ENCODE measurements around the gene PIEZO2.
A peak's percentile ranks its signal among the peaks of the same experiment; 100 is the strongest.
"Not testable (repeated sequence)": the region's sequence is repeated elsewhere in the genome, so short reads cannot be mapped to it uniquely, and the experiment has no call there.

The PIEZO2 gene

DNA sequence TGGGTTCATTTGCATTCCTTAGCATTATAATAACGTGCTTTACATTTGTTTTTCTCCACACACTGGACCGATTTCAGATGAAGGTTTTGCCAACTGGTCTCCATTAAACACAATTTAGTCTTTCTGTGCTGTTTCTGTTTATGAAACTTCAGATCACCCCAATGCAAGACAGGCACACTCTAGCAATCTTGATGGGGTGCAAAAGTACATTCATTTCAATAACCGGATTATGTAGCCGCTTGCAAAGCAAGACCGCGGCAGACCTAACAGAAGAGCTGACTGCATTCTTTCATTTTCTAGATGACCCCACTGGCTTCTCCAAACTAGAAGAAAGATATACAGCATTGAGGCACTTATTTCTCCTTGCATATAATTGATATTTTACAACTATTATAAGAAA is 301.5 kb downstream of the PIEZO2 start:
- no peak overlapping the region for H3K4me3 Mint-ChIP-seq
- peaks cover 6 to 9% of the 10 kb centered on the region in 2 donors for H3K27me3 Mint-ChIP-seq
- H3K4me1 Mint-ChIP-seq: no peaks in the 10 kb centered on the region
- no peak for ATAC-seq (replicated peaks)
- DNase-seq: no peak
- peaks cover 0 to 2% of the 10 kb centered on the region in 2 donors for H3K9me3 Mint-ChIP-seq
- H3K36me3 Mint-ChIP-seq: no peaks in the 10 kb centered on the region
- no peak overlapping the region for H3K27ac Mint-ChIP-seq

DNA sequence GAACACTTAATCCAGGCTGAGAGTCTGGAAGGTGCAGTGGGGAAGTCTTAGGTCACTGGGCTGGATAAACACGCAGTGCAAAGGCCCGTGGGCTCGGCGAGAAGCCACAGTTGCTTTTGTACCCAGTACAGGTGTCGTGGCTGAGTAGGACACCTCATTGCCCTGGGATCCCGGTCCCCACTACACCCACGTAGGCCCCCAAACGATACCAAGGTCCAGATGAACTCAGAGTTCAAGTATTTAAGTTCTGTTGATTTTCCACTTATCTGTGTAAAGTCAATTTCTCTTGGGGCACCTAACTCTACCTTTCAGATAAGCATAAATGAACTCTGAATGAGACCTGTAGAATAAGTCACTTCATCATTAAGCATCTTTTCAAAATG is 302.0 kb downstream of the PIEZO2 start:
- Mint-ChIP-seq H3K27me3 (peaks cover 1 to 6% of the 10 kb centered on the region in 2 donors), H3K27ac (no peak overlapping the region), H3K36me3 (no peaks in the 10 kb centered on the region), H3K4me1 (no peaks in the 10 kb centered on the region), H3K4me3 (no peak overlapping the region), H3K9me3 (peaks cover 0 to 3% of the 10 kb centered on the region in 2 donors)
- no peak for ATAC-seq (replicated peaks)
- no peak for DNase-seq

DNA sequence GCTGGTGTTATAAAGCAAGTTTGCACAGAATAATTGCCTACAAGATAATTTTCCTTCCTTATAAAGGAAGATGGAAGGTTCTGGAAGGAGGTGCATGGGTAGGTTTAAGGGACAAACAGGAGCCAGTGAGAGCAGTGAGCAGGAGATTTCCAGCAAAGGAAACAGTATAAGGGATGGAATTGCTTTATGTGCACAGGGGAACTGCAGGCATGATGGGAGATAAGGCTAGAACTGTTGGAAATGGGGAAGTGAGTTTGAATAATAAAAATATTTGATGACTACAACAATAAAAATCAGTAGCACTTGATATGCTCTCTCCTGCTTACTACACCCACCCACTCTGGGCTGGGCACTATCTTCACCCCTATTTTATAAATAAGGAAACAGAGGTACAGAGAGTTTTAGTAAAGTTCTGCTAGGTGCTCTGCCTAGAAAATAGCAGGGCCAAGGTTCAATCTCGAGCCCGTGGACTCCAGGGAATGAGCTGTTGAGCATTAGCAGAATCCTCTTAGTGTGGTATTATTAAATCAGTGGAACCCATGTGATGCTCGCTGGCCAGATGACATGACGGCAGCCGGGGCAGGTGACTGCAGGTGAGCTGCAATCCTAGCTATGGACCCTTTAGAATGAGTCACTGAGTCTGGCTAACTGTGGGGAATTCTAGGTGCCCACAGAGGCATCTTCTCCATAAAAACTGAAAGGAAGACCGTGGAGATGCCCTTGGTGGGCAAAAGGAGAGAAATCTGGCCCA is 302.5 kb downstream of the PIEZO2 start:
- Mint-ChIP-seq H3K9me3 (peaks cover 0 to 4% of the 10 kb centered on the region in 2 donors), H3K36me3 (no peaks in the 10 kb centered on the region), H3K4me1 (no peaks in the 10 kb centered on the region), H3K27me3 (peaks cover 0 to 5% of the 10 kb centered on the region in 2 donors), H3K27ac (no peak overlapping the region), H3K4me3 (no peak overlapping the region)
- no peak for DNase-seq
- no peak for ATAC-seq (replicated peaks)

DNA sequence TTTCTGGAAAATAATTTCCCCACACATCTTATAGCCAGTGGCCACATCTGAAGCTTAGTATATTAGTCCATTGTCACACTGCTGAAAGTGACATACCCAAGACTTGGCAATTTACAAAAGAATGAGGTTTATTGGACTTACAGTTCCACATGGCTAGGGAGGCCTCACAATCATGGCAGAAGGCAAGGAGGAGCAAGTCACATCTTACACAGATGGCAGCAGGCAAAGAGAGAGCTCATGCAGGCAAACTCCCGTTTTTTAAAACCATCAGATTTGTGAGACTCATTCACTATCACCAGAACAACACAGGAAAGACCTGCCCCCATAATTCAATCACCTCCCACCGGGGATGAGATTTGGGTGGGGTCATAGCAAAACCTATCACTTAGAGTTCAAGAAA is 303.3 kb downstream of the PIEZO2 start:
- ATAC-seq (replicated peaks); H3K4me1 Mint-ChIP-seq; H3K27ac Mint-ChIP-seq; H3K9me3 Mint-ChIP-seq; H3K36me3 Mint-ChIP-seq; DNase-seq; H3K27me3 Mint-ChIP-seq; H3K4me3 Mint-ChIP-seq: not testable (repeated sequence)

DNA sequence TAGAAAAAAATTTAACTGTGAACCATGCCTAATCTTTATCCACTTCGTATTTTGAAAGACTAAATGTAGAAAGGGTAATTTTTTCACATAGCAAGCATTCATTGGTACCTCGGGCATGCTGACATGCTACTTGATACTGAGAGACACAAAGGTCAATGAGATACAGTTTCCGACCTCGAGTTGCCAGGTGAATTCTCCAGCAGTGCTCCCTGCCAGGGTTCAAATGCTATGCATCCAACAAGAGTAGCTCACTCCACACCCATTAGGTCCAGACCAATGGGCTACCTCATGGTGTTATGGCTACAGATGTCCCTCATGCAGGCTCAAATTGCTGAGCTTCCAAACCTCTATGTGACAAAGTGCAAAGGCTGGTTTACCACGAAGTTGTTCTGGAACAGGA is 305.8 kb downstream of the PIEZO2 start:
- Mint-ChIP-seq H3K27ac (no peak overlapping the region), H3K9me3 (peaks cover 0 to 4% of the 10 kb centered on the region in 2 donors), H3K4me1 (no peaks in the 10 kb centered on the region), H3K27me3 (peaks cover 2 to 17% of the 10 kb centered on the region in 2 donors), H3K4me3 (no peak overlapping the region), H3K36me3 (no peaks in the 10 kb centered on the region)
- ATAC-seq (replicated peaks) (no peak), DNase-seq (no peak)

DNA sequence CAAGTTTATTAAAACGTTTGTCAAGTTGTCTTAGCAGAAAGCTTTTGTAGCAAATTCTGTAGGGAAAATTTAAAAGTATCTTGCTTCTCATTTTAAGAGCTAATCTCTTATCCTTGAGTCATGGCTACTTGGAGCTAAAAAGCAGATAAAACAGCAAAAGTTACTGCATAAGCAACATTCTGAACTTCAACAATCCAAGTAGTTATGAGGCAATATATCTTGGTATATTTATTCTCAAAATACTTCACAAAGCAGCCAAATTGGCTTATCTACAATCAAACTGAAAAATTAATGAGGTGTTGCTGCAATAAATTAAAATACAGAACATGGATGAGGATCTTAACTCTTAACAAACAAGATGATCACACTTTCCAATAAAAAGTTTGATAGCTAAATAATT is 306.5 kb downstream of the PIEZO2 start:
- peaks cover 0 to 4% of the 10 kb centered on the region in 2 donors for H3K9me3 Mint-ChIP-seq

DNA sequence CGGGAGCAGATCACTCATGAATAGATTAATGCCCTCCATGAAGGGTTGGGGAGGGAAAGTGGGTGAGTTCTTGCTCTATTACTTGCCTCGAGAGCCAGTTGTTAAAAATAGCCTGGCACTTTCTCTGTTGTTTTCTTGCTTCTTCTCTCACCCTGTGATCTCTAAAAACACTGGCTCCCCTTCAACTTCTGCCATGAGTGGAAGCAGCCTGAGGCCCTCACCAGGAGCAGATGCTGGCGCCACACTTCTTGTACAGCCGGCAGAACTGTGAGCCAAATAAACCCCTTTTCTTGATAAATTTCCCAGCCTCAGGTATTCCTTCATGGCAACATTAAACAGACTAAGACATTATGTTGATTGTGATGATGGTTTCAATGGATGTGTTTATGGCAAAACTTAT is 307.0 kb downstream of the PIEZO2 start:
- DNase-seq: no peak
- Mint-ChIP-seq H3K27me3 (peaks cover 4 to 17% of the 10 kb centered on the region in 2 donors), H3K27ac (no peak overlapping the region), H3K9me3 (peaks cover 0 to 4% of the 10 kb centered on the region in 2 donors), H3K4me1 (no peaks in the 10 kb centered on the region), H3K4me3 (no peak overlapping the region), H3K36me3 (no peaks in the 10 kb centered on the region)
- no peak for ATAC-seq (replicated peaks)

More for the DNA sequence above, 306.5 kb downstream of the PIEZO2 start:
- H3K4me3 Mint-ChIP-seq: no peak overlapping the region
- ATAC-seq (replicated peaks) (no peak), DNase-seq (no peak)
- no peaks in the 10 kb centered on the region for H3K36me3 Mint-ChIP-seq
- H3K27me3 Mint-ChIP-seq: peaks cover 3 to 17% of the 10 kb centered on the region in 2 donors
- no peaks in the 10 kb centered on the region for H3K4me1 Mint-ChIP-seq
- no peak overlapping the region for H3K27ac Mint-ChIP-seq

DNA sequence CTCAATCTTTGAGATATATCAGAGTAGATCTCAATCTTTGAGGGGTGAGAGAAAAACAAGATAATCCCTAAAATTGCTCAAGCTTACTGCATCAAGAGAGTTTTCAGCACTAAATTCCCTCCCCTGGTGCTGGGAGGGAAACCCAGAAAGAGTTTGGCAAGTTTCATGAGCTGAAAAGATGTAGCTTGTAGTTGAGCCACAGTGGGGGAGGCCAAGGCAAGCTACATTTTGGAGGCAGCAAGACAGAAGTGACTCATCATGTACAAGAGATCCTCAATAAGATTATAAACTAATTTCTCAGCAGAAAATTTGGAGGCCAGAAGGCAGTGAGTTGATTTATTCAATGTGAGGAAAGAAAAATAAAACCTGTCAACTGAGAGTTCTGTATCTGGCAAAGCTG is 308.2 kb downstream of the PIEZO2 start:
- Mint-ChIP-seq H3K4me1 (no peaks in the 10 kb centered on the region), H3K9me3 (peaks cover 0 to 4% of the 10 kb centered on the region in 2 donors), H3K4me3 (no peak overlapping the region), H3K27ac (no peak overlapping the region), H3K36me3 (no peaks in the 10 kb centered on the region), H3K27me3 (peaks cover 8 to 21% of the 10 kb centered on the region in 2 donors)
- DNase-seq: no peak
- no peak for ATAC-seq (replicated peaks)

DNA sequence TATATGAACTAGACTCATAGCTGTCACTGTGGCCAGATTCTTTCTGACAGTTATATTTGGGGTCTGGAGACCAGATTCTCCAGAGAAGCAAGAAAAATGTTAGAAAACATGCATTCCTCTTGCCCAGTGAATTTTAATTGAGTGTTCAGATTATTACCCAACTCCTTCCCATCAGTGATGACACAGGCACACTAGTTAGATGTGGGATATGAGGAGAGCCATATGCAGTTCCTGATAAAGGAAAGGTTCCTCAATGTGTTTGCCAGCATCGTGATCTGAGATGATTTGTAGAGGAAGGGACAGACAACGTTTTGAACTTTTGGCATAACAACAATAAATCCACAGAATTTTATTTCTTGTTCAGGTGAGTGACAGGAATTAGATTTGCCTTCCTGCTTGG is 308.6 kb downstream of the PIEZO2 start:
- no peaks in the 10 kb centered on the region for H3K4me1 Mint-ChIP-seq
- ATAC-seq (replicated peaks) (no peak), DNase-seq (no peak)
- peaks cover 0 to 1% of the 10 kb centered on the region in 2 donors for H3K9me3 Mint-ChIP-seq
- H3K27ac Mint-ChIP-seq: no peak overlapping the region
- H3K4me3 Mint-ChIP-seq: no peak overlapping the region
- no peaks in the 10 kb centered on the region for H3K36me3 Mint-ChIP-seq
- peaks cover 8 to 23% of the 10 kb centered on the region in 2 donors for H3K27me3 Mint-ChIP-seq

DNA sequence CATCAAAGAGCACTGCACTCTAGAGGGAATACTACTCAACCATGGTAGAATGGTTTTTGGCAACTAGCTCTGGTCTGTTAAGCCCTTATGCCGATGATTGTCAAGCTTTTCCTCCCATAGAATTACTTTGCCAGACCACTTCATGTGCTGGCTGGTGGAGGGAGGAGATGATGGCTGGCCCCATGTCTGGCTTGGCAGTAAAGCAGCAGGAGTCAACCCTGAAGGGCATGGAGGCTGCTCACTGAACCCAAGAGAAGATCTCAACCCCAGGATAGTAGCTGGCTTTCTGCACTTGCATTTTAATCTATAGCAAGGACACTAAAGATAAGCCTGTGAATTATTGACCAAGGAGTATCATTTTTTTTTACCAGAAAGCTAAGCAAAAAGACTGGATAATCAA is 309.9 kb downstream of the PIEZO2 start:
- no peak for DNase-seq
- Mint-ChIP-seq H3K4me1 (no peaks in the 10 kb centered on the region), H3K36me3 (no peaks in the 10 kb centered on the region), H3K27me3 (peaks cover 8 to 23% of the 10 kb centered on the region in 2 donors), H3K4me3 (no peak overlapping the region), H3K9me3 (peaks cover 0 to 1% of the 10 kb centered on the region in 2 donors), H3K27ac (no peak overlapping the region)
- ATAC-seq (replicated peaks): no peak

DNA sequence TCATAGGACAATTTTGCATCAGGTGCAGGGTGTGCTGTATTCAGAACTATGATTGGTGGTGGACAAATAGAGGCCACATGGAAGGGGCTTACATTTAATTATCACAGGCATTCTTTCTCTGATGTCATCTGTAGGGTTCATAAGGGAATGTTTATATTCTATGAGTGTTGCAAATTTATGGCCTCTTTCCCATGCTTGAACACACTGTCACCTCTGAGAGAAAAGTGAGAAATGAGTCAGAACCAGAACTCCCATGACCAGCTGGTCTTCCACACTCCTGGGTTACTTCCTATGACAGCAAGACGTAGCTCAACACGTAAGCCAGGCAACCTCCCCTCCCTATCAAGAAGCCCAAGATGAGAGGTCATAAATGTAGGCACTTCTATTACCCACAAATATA is 310.8 kb downstream of the PIEZO2 start:
- H3K9me3 Mint-ChIP-seq: peaks cover 0 to 1% of the 10 kb centered on the region in 2 donors
- no peaks in the 10 kb centered on the region for H3K4me1 Mint-ChIP-seq
- peaks cover 8 to 23% of the 10 kb centered on the region in 2 donors for H3K27me3 Mint-ChIP-seq
- DNase-seq (no peak), ATAC-seq (replicated peaks) (no peak)
- H3K4me3 Mint-ChIP-seq: no peak overlapping the region
- H3K36me3 Mint-ChIP-seq: no peaks in the 10 kb centered on the region
- no peak overlapping the region for H3K27ac Mint-ChIP-seq

DNA sequence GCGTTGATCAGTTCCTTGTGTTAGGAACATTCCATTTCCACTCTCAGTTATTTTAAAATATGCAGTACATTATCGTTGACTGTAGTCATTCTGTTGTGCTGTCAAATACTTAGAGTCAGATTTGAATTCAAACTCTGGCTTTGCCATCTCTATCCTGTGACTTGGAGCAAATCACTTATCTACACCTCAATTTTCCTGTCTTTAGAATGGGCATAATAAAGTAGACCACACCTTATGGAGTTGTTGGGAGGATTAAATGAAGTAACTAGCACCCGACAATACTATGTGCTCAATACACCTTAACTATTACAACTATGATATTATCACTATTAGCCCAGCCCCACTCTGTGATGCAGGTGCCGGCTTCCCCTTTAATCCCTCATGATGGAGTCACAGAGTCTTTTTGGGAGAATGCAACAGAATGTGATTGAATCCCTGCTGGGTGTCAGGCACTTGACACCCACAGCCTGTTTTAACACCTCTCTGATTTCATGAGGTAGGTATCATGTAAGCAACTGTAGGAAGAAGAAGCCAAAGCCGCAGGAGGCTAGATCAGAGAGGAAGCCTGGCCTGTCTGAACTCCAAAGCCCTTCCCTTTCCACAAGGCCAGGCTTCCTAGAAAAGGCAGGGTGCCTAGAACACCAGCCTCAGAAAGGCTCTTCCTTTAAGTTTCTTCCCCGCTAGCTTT is 315.1 kb downstream of the PIEZO2 start:
- no peak overlapping the region for H3K27ac Mint-ChIP-seq

DNA sequence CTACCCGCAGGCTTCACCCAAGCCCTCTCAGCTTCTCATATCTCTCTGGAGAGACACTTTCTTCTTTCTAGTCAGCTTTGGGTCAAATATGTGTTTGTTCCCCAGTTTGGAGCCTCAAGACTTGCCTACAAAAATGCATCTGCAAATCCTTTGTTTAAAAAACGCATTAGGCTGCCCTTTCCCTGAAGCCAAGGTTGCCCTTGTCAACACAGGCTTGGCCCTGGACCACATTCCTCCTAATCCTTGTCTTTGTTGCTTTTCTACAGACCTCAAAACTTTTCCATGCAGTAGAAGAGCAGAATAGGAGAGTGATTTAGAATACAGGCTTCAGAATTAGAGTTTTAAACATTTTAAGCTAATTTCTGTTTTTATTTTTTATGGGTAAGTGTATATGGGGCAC is 315.7 kb downstream of the PIEZO2 start:
- Mint-ChIP-seq H3K27ac (peak overlapping the region; percentile 74), H3K4me1 (no peaks in the 10 kb centered on the region), H3K9me3 (peaks cover 3 to 8% of the 10 kb centered on the region in 2 donors), H3K27me3 (peaks cover 16 to 36% of the 10 kb centered on the region in 2 donors), H3K36me3 (no peaks in the 10 kb centered on the region), H3K4me3 (no peak overlapping the region)
- ATAC-seq (replicated peaks) (no peak), DNase-seq (no peak)

More for the DNA sequence above, 315.1 kb downstream of the PIEZO2 start:
- no peak for DNase-seq
- Mint-ChIP-seq H3K4me3 (no peak overlapping the region), H3K9me3 (peaks cover 3 to 8% of the 10 kb centered on the region in 2 donors), H3K4me1 (no peaks in the 10 kb centered on the region), H3K36me3 (no peaks in the 10 kb centered on the region), H3K27me3 (peaks cover 17 to 35% of the 10 kb centered on the region in 2 donors)
- no peak for ATAC-seq (replicated peaks)

DNA sequence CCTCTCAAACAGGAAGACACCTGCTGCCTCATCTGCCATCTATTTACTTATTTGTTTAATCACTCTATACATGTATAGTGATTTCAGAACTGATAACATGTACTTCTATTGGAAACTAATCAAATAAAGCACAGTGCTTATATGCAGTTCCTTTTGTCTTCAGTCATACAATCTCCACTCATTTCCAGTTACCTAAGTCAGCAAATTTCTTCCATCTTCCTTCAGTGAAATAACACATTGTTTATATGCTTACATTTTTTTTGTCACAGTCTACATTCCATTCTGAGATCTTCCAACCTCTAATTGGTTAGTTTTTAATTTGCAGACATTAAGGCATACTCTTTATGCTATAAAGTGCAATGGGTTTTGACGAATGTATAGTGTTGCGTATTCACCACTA is 323.0 kb downstream of the PIEZO2 start:
- Mint-ChIP-seq H3K27me3 (peaks cover 28 to 48% of the 10 kb centered on the region in 2 donors), H3K27ac (no peak overlapping the region), H3K36me3 (no peaks in the 10 kb centered on the region), H3K9me3 (peaks cover 3 to 8% of the 10 kb centered on the region in 2 donors), H3K4me1 (no peaks in the 10 kb centered on the region), H3K4me3 (no peak overlapping the region)
- ATAC-seq (replicated peaks) (no peak), DNase-seq (no peak)

DNA sequence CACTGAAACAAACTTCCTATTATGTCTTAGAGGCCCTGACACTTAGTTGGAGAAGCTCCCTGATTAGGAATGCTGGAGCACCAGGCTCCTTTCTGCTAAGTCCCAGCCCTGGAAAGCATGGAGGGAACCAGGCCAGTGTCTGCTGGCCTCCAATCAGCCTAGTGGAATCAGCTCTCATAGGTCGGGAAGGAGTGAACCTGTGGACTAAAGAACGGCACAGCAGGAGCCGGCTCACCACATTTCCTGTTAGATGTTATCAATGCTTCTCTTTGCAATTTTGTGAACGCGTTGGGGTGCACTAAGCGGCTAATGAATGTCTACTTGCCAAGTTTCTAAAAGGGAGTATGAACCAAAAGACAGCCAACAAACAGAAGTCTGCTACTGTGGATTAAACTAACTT is 326.9 kb downstream of the PIEZO2 start:
- Mint-ChIP-seq H3K9me3 (peaks cover 9 to 10% of the 10 kb centered on the region in 2 donors), H3K4me3 (no peak overlapping the region), H3K27ac (no peak overlapping the region), H3K4me1 (no peaks in the 10 kb centered on the region), H3K27me3 (peaks cover 20 to 34% of the 10 kb centered on the region in 2 donors), H3K36me3 (peaks cover 0 to 2% of the 10 kb centered on the region in 2 donors)
- DNase-seq (no peak), ATAC-seq (replicated peaks) (no peak)
